Activated T-helper 9 cell treated with anti-CD3 and anti-CD28 coated beads, Interleukin-2, amount 50 U/mL, for 16 hours (primary cell): ENCODE data around the gene SRSF10.
"Not testable (repeated sequence)": the region's sequence is repeated elsewhere in the genome, so short reads cannot be mapped to it uniquely, and the experiment has no call there.

ENCODE experiments used
- DNase-seq: peaks from one replicate; pipeline ENCODE4 v3.0.0-alpha.2; 2020; ENCODE audit warnings: low read depth

Gene SRSF10

DNA sequence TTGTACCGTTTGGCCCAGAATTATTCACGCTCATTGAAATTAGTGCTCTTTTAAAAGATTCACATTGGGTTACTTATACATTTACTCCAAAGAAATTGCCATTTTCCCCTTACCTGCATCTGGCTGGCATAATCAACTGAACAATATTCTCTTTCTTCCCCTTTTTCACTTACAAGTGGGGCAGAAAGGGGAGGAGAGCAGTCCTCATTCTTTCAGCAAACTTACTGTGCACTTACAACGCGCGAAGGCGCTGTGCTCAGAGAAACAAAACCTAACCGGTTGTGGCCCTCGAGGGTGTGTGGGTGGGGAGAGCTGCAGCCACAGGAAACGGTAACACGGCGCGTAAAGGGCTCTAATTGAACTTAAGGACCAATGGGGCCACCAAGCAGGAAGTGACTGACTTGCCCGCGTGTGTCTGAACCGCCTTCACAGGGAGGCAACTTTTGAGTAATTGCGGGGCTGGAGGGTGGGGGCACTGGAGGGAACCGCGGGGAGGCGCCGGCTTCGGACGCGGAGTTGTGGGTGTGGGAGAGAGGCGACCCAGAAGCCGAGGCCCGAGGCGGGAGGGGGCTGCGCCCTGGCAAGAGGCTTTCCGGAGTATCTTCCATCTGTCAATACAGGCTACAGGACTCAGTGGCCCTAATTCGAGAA is 21.2 kb downstream of the SRSF10 start:
- peak; percentile 85 for DNase-seq

DNA sequence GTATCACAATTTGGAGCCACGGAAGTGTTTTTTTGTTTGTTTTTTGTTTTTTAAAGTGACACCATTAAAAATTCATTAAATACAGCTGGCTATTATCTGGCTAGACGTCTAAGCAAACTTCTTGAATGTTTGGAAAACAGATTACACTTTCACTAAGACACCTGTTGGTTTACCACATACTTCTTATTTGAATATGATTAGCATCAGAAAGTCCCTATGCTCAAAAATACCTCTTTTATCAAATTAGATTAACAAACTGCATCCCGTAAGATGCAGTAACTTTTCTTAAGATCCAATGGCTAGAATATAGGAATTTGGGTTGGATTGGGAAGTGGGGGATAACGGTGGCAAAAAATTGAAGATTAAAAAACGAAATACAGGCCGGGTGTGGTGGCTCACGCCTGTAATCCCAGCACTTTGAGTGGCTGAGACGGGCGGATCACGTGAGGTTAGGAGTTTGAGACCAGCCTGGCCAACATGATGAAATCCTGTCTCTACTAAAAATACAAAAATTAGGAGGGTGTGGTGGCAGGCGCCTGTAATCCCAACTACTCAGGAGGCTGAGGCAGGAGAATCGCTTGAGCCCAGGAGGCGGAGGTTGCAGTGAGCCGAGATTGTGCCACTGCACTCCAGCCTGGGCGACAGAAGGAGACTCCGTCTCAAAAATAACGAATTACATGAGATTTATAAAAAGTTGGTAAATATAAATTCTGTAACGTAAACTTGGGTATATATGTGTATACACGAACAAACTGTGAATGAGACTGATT is 21.9 kb downstream of the SRSF10 start:
- not testable (repeated sequence) for DNase-seq

DNA sequence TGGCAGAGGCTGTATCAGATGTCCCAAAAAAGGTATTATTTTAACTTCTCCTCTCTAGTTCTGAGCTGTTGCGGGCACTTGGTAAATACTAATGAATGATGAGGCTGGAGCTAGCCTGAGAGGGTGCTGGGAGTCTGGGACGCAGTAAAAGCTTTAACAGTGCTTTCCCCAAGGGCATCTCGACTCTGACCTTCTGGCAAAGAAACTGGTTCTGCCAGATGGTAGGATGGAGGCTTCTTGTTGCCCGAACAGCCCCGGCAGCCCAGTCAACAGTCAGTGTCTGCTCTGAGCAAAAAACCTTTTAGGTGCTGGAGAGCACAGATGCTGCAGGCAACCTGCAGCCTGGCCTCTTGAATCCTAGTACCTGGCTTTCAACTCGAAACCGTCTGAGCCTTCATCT is 23.0 kb downstream of the SRSF10 start:
- no peak for DNase-seq

GRCh38 chr1:23953020-23953419 is 27.1 kb downstream of the SRSF10 start:
- DNase-seq = no peak

DNA sequence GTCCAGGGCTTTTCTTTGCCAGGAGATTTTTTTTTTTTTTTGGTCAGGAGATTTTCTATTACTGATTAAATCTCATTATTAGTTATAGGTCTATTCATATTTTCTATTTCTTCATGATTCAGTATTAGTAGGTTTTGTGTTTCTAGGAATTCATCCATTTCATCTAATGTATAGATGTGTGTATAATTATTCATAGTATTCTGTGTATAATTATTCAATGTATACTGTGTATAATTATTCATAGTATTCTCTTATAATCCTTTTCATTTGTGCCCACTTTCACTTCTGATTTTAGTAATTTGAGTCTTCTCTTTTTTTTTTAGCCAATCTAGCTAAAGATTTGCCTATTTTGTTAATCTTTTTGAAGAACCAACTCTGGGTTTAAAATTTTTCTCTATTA is 32.8 kb downstream of the SRSF10 start:
- no peak for DNase-seq

GRCh38 chr1:23936481-23937176 is 43.5 kb downstream of the SRSF10 start:
- DNase-seq = no peak

DNA sequence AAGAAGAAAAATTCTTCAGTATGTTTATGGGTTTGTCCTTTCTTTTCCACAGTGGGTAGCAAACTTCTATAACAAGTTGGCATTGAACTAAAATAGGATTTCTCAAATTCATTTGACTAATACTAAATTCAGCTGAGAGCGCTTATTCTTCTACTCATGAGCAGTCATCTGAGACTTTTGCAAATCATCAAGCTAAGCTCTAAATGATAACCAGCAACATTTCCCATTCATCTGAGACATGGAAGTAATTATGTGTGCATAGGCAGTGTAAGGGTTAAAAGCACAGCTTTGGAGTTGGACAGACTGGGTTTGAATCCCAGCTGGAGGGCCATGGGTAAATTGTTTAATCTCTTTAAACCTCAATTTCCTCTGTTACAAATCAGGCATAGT is 48.6 kb downstream of the SRSF10 start:
- no peak for DNase-seq

GRCh38 chr1:23930861-23931490 is 49.2 kb downstream of the SRSF10 start:
- DNase-seq = no peak

DNA sequence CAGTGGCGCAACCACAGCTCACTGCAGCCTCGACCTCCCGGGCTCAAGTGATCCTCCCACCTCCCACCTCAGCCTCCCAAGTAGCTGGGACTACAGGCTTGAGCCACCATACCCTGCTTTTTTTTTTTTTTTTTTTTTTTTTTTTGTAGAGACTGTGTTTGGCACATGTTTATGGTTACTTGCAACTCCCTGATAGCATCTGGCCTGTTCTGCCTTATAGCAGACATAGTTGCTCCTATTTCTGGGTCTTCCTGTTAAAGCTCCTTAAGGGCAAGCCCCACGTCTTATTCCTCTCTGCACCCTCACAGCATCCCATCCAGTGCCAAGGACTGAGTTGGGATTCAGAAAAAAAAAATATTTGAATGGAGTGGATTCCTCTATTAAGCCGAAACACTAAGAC is 49.9 kb downstream of the SRSF10 start:
- DNase-seq = no peak

GRCh38 chr1:23928789-23929188 is 51.3 kb downstream of the SRSF10 start:
- no peak for DNase-seq

GRCh38 chr1:23927097-23927496 is 53.0 kb downstream of the SRSF10 start:
- no peak for DNase-seq

DNA sequence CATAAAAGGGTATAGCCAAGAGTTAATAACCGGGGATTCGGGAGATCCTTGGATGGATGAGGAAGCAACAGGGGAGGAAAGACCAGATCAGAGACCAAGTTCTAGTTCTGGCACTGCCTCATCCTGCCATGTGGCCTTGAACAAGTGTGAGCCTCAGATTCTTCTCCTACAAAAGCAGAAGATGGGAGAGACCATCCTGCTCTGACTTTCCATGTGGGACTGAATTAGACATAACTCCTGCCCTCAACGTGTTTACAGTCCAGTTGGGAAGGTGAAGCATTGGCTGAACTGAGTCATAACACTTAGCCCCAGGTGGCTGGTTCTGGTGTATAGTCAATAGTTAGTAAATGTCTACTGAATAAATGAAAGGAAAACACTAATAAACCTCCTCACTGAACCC is 54.8 kb downstream of the SRSF10 start:
- DNase-seq = no peak

DNA sequence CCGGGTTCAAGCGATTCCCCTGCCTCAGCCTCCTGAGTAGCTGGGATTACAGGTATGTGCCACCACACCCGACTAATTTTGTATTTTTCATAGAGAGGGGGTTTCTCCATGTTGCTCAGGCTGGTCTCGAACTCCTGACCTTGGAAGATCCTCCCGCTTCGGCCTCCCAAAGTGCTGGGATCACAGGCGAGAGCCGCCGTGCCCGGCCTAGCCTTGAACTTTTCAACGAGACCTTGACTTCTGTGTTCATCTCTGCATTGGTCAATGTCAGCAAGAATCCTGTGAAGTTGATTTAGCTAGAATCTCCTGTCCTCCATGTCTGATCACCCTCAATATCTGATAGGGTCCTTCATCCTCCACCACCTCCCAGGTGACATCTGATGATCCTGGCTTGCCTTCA is 55.5 kb downstream of the SRSF10 start:
- no peak for DNase-seq

DNA sequence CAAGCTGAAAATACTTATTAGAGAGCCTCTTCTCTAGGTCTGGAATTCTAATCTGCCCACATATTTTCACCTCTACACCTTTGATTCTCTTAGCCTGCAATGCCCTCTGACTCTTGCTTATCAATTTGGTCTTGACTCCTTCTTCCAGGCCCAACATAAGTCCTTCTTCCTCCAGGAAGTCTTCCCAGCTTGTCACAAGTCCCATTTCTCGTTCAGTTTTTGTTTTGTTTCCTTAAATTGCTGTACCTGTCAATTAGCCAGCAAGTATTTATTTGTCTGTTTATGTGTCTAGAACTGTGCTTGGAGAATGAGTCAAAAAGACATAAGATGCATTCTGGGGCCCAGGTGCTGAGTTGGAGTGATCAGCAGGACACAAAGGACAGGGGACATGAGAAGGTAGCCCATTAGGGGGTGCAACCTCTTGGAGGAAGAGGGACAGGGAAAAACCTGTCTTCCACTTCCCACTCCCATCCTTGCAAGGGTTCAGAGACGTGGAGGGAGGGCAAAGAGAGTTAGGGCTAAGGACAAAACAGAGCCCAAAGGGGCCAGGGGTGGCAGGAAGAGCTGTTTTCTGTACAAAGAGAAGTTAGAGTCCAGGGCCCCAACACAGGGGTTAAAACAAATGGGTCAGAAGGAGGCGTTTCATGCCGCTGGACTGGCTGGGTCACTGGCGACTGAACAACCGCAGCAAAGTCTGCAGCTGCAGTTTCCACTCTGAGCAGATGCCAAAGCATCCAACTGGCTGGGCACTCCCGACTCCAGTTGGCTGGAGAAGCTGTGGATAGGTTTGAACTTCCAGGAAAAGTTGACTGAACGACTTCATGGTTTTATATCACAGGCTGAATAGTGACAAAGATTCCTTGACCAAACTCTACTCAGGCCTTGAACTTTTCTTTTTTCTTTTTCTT is 56.3 kb downstream of the SRSF10 start:
- no peak for DNase-seq

DNA sequence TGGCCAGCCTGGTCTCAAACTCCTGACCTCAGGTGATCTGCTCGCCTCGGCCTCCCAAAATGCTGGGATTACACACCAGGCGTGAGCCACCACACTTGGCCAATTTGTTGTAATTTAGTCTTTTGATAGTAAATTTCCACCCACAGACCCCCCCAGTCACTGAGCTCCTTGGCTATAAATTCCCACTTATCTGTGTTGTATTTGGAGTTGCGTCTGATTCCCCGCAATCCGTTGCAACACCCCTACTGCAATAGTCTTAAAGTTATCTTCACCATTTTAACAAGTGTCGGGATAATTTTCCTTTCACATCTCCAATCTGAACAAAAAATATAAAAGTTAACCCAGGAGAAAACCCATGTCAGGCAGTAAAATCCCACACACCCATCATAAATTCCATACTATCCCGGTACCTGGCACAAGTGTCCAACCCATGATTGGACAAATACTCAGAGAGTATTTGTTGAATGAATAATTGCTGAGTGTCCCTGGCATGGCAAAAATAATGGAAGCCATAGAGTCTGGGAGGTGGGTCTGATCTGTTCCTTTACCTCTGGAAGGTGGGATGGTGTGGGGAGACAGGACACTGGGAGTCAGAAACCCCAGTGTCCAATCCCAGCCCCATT is 57.7 kb downstream of the SRSF10 start:
- no peak for DNase-seq

- DNase-seq = no peak
Measured at GRCh38 chr1:23916209-23917131, 63.7 kb downstream of the SRSF10 start.

DNA sequence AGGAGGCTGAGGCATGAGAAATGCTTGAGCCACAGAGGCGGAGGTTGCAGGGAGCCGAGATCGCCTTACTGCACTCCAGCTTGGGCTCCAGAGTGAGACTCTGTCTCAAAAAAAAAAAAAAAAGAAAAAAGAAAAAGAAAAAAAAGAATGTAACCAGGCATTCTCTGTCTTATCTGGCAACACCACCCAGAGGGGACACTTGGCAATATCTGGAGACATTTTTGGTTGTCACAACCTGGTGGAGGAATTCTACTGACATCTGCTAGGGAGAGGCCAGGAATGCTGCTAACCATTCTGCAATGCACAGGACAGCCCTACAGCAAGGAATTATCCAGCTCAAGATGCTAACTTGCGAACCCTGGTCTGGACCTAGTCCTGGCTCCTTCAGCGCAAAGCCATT is 64.7 kb downstream of the SRSF10 start:
- DNase-seq = no peak

DNA sequence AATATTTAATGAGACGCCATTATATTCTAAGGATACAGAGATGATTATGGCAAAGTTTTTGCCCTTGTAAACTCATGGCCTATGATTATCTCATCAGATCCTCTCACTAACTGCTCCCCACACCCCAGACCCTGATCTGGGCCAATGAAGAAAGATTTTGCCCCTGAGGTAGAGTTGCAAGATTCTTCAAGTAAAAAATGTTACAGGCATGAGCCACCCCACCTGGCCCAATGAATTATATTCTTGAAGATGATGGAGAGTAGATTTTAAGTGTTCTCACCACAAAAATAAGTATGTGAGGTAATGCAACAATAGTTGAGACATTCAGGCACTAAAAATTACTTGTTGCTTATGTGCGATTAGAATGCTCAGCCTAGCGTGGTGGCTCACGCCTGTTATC is 65.2 kb downstream of the SRSF10 start:
- no peak for DNase-seq
